GM21723 (cell line): ENCODE results near the gene DEUP1.
"Not testable (repeated sequence)": the region's sequence is repeated elsewhere in the genome, so short reads cannot be mapped to it uniquely, and the experiment has no call there.

ENCODE experiments used
- ATAC-seq: cut with Tn5 transposase; IDR thresholded peaks from one replicate; pipeline ENCODE4 v1.9.1; 2021; ENCODE audit warnings: mild to moderate bottlenecking, moderate library complexity; ENCODE audit not compliant: unreplicated experiment

Gene DEUP1

GRCh38 chr11:93348930-93349329 is 18.4 kb downstream of the DEUP1 start:
- ATAC-seq, result no peak

- no peak for ATAC-seq
Measured at GRCh38 chr11:93350835-93351234, 20.3 kb downstream of the DEUP1 start.

DNA sequence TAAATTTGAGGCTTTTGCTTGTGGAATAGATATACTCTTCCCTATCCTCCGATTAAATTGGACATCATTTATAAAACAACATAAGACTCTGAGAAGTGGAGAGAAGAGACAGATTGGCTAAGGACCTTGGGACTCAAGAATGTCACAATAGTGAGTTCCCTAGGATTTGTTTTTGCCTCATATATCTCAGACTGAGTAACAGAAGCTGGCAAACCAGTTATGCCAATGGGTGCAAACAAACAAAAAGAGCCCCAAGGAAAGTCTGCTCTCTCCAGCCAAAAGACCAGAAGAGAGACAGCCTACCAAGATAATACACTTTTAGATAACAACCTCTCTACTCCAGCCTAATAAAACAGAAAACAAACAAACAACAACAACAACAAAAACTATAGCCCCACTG is 28.9 kb downstream of the DEUP1 start:
- ATAC-seq, result no peak

DNA sequence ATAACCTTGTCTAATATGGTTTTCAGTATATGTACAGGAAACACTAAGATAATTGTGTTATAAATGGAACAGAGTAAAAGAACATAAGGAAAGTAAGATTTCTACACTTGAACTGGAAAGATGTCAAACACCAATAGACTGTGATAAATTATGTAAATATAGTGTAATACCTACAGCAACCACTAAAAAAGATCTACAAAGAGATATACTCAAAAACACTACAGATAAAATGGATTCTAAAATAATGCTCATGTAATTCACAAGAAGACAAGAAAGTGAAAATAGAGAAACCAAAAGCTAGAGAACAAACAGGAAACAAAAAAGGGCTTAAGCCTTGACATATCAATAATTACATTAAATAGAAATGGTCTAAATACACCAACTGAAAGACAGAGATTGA is 30.9 kb downstream of the DEUP1 start:
- no peak for ATAC-seq

GRCh38 chr11:93368022-93368421 is 37.5 kb downstream of the DEUP1 start:
- ATAC-seq, result no peak

DNA sequence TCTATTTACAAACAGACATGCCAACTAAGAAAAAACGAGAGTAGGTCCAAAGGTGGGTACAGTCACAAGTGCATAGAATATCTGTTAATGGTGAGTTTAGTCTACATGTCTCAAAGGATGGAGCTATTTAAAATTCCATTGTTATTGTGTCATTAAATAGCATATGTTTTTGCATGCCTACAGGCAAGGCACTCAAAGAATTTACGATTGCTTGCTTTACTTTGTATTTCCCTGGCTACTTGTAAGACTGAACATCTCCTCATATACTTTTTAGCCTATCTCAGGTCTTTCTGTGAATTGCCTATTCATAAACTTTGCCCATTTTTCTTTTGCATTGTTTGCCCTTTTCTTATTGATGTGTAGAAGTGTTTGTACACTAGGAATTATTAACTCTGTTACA is 39.7 kb downstream of the DEUP1 start:
- ATAC-seq, result no peak

GRCh38 chr11:93389737-93390136 is 59.2 kb downstream of the DEUP1 start:
- no peak for ATAC-seq

- no peak for ATAC-seq
Measured at GRCh38 chr11:93392867-93393266, 62.3 kb downstream of the DEUP1 start.

GRCh38 chr11:93393386-93393785 is 62.8 kb downstream of the DEUP1 start:
- no peak for ATAC-seq

DNA sequence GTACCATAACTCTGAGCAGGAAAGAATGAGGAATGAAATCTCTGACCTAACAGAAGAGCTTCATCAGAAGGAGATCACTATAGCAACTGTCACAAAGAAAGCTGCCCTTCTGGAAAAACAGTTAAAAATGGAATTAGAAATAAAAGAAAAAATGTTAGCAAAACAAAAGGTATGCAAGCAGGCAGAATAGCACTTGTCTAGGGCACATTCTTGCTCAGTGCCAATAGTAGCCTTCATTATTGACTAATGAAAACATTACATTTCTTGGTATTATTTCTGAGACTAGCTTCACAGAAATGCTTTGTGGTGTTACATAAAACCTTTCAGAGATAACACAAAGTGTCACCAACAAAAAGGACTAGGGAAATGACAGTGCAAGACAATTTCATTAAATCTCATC is 63.9 kb downstream of the DEUP1 start:
- no peak for ATAC-seq

DNA sequence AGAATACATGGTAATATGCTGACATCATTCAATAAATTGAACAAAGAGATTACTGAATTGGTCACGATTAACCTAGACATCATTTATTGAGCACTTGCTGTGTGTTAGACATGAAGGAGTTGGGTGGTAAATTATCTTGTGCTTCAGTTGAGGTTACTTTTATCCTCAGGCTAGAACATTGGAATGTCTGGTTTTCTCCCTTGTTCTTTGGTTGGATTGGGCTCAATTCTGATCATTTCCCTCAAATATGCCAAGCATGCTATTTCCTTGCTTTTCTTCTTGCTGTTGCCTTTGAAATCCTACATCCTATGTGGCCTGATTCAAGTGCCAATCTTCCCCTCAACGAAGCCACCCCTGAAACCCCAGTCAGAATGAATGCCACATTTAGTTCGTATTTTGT is 65.8 kb downstream of the DEUP1 start:
- no peak for ATAC-seq

DNA sequence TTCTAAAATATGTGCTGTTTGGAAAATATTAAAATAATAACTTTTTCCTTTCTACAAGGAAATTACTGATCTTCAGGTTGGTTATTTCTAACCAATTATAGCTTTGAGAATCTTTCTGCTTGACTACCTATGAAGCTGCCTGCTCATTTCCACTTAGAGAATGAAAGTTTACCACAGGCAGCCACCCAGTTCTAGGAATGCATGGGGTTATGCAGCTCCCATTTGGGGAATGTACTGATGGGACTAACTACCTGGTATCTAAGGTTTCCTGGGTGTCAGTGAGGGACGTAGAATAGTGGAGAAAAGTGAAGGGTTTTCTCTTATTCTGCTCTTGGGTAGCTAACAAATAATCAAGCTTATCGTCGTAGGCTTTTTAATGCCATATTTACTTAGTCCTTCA is 73.4 kb downstream of the DEUP1 start:
- ATAC-seq, result no peak

- no peak for ATAC-seq
Measured at GRCh38 chr11:93407777-93408401, 77.3 kb downstream of the DEUP1 start.

- no peak for ATAC-seq
Measured at GRCh38 chr11:93410441-93410840, 79.9 kb downstream of the DEUP1 start.

DNA sequence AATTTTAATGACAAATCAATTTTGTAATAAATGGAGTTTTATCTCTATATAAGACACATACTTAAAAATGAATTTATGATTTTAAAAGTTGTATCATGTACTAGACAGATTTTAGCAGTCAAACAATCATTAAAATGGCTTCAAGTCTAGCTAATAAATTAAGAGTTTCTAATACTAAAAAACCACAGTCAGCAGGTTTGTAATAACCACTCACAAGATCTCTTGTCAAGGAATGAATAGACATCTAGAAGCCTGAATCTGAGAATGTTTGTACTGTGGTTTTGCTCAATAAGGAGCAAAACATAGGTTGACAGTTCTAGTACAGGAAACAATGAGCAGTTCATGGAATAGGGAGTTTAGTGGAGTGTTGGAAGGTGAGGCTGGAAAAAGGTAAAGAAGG is 81.2 kb downstream of the DEUP1 start:
- ATAC-seq, result no peak

DNA sequence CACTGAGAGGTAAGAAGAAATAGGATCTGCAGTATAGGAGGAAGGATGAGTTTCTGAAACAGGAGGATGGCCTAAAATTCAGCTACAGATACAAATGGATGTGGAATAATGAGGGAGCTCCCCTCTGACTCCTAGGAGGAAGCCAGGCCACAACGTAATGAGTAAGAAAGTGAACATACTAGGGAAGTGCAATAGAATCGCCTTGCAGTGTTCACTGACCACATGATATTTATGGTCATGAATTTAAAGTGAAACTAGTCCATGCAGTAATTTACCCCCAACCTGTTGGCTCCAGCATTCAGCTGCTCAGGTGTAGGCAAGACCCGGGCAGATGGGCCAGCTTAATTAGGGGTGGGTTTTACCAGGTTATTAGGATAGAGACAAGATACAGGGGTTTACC is 101.7 kb downstream of the DEUP1 start:
- no peak for ATAC-seq

DNA sequence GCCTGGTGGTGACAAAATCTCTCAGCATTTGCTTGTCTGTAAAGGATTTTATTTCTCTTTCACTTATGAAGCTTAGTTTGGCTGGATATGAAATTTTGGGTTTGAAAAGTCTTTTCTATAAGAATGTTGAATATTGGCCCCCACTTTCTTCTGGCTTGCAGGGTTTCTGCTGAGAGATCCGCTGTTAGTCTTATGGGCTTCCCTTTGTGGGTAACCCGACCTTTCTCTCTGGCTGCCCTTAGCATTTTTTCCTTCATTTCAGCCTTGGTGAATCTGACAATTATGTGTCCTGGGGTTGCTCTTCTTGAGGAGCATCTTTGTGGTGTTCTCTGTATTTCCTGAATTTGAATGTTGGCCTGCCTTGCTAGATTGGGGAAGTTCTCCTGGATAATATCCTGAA is 112.7 kb downstream of the DEUP1 start:
- not testable (repeated sequence) for ATAC-seq

GRCh38 chr11:93444617-93445073 is 114.1 kb downstream of the DEUP1 start:
- ATAC-seq, result no peak

DNA sequence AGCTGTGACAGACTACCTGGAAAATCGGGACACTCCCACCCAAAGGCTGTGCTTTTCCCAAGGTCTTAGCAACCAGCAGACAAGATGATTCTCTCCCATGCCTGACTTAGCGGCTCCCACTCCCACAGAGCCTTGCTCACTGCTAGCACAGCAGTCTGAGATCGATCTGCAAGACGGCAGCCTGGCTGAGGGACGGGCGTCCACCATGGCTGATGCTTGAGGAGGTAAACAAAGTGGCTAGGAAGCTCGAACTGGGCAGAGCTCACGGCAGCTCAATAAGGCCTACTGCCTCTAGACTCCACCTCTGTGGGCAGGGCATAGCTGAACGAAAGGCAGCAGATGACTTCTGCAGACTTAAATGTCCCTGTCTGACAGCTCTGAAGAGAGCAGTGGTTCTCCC is 127.7 kb downstream of the DEUP1 start:
- ATAC-seq, result no peak

- not testable (repeated sequence) for ATAC-seq
Measured at GRCh38 chr11:93463666-93464065, 133.1 kb downstream of the DEUP1 start.

DNA sequence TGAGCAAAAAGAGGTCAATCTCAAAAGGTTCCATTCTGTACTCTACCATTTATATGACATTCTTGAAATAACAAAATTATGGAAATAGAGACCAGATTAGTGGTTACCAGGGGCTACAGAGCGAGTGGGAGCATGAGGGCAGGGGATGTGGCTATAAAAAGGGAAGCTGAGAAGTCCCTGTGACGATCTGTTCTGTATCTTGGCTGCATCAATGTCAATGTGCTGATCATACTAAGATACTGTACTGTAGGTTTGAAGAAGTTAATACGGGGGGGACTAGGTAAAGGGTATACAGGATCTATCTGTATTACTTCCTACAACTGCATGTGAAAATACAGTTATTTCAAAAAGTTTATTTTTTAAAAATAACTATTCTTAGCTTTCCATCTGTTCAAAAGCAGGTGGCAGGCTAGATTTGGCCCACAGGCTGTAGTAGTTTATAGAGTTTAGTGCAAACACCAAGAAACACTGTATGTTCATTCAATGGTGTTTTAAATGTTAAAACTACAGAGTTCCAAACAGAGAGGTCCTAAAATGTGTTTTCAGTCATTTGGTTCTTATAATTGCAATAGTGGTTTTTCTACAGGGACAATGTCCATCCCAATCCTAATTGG is 134.5 kb downstream of the DEUP1 start:
- no peak for ATAC-seq

DNA sequence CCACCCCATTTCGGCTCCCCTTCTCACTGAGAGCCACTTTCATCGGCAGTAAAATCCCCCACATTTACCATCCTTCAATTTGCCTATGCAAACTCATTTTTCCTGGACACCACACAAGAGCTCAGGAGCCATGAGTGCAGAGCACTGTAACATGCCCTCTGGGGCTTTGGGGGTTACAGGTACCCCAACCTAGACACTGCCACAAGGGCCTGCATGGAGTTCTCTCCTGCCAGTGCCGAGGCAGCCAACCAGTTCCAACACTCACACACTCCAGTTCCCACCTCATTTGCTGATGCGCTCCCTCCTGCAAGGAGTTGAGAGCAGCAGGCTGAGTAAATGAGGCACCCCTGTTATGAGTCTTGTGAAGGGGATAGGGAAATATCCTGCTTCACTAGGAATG is 136.5 kb downstream of the DEUP1 start:
- no peak for ATAC-seq

DNA sequence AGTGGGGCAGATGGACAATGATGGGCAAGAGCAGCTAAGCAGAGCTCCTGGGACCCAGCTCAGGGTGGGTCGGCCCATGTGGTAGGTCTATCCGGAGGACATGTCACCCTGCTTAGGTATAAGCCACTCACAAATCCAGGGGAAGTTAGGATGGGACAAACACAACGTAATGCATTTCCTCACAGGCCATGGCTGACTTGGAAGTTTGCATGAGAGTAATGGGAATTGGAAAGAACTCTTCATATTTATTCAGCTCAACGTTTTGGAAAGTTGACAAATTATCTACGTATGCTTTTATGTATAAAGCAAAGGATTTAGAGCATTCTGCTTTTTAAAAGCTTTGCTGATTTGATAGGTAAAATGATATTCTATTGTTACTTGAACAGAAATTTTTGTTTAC is 137.7 kb downstream of the DEUP1 start:
- ATAC-seq, result no peak
